T-helper 17 cell (primary cell): ENCODE measurements around the gene PLPP4. TPM values are rescaled to one million over a fixed set of nuclear protein-coding genes. Genes with fewer than 3 reads are reported as not detected.

Experiments used
- ATAC-seq: fragments of 150-1000 bp; cut with Tn5 transposase; 2 replicates; pipeline ENCODE4 v1.10.0; 2021; ENCODE audit warnings: mild to moderate bottlenecking, moderate library complexity
- DNase-seq, 3 donors: peaks; one replicate each; pipeline versions ENCODE4 v3.0.0 to v3.0.0-alpha.2; 2020 to 2021
- H3K9me3 ChIP-seq: one replicate; pipeline ENCODE4 v1.7.0; 2013; ENCODE audit warnings: low read length, mild to moderate bottlenecking; ENCODE audit not compliant: control insufficient read depth, poor library complexity, severe bottlenecking
- H3K27ac Mint-ChIP-seq: one replicate; pipeline ENCODE4 v1.8.0; 2022; ENCODE audit warnings: mild to moderate bottlenecking, moderate library complexity, mixed read lengths
- H3K27me3 Mint-ChIP-seq: one replicate; pipeline ENCODE4 v1.8.0; 2022; ENCODE audit warnings: mixed read lengths
- H3K36me3 Mint-ChIP-seq: one replicate; pipeline ENCODE4 v1.8.0; 2022; ENCODE audit warnings: low read depth, mixed read lengths
- H3K4me1 Mint-ChIP-seq: one replicate; pipeline ENCODE4 v1.8.0; 2022; ENCODE audit warnings: mild to moderate bottlenecking, mixed read lengths
- H3K4me3 Mint-ChIP-seq: one replicate; pipeline ENCODE4 v1.8.0; 2022; ENCODE audit warnings: mild to moderate bottlenecking, moderate library complexity, mixed read lengths
- total RNA-seq, 4 donors: library from RNA in 2 of 4; stranded (reverse) in 2 of 4; gene quantifications; one replicate each; pipeline ENCODE4 v1.2.3 and lab custom pipeline; 2022 to 2026

PLPP4 gene
- total RNA-seq (not detected), total RNA-seq (lab: John Stamatoyannopoulos, UW) (0 reads per million in 2 donors)

DNA sequence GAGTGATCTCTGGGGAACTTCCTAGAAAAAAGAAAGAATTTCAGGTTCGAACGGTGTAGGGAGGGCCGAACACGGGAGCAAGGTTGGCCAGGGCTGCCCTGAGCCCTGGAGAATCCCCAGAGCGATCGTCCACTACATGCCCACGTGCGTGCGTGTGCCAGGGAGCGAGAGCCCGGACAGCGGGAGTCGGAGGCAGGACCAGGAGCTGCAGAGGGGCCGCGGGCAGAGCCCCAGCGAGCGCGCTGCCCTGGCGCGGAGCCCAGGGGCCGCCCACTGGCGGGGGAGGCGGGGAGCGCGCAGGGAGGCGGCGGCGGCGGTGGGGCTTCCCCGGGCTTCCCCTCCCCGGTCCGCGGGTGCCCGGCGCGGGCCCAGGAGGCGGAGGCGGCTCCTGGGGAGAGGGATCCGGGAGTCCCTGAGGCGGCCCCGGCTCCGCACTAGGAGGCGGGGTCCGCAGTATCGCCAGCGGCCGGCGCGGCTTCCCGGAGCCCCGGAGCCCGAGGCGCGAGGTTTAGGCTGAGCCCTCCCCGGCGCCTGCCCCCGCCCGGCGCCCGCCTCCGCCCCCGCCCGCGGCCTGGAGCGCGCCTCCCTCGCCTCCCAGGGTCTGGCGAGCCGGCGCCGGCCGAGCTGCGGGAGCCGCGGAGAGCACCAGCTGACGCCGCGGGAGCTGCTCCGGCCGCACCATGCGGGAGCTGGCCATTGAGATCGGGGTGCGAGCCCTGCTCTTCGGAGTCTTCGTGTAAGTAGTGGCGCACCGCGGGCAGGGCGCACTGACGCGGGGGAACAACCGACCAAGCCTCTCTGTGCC lies at the start of gene PLPP4:
PLPP4 (plus strand) TSS at position 602 of the 805 bp plus-strand sequence; CDS start at position 681, 79 bp downstream.
- Mint-ChIP-seq H3K27me3 (peaks cover 46% of the 10 kb centered on the region), H3K27ac (no peak within 1 kb of the TSS), H3K36me3 (peaks cover 2% of the 10 kb centered on the region), H3K4me1 (peaks cover 4% of the 10 kb centered on the region), H3K4me3 (peak within 1 kb of the TSS; percentile 19)
- ATAC-seq (no peak), DNase-seq (no peak)
- H3K9me3 ChIP-seq = no peaks in the 10 kb centered on the region

GRCh38 chr10:120409816-120410215 lies 47.2 kb upstream of the PLPP4 start:
- H3K36me3 Mint-ChIP-seq = no peaks in the 10 kb centered on the region
- no peaks in the 10 kb centered on the region for H3K9me3 ChIP-seq
- ATAC-seq (no peak), DNase-seq (no peak)
- no peak overlapping the region for H3K27ac Mint-ChIP-seq
- no peaks in the 10 kb centered on the region for H3K4me1 Mint-ChIP-seq
- no peak overlapping the region for H3K4me3 Mint-ChIP-seq
- peaks cover 8% of the 10 kb centered on the region for H3K27me3 Mint-ChIP-seq

GRCh38 chr10:120414946-120415345 lies 42.1 kb upstream of the PLPP4 start:
- peaks cover 2% of the 10 kb centered on the region for H3K4me1 Mint-ChIP-seq
- H3K4me3 Mint-ChIP-seq = no peak overlapping the region
- peaks cover 4% of the 10 kb centered on the region for H3K27me3 Mint-ChIP-seq
- no peak overlapping the region for H3K27ac Mint-ChIP-seq
- H3K9me3 ChIP-seq = no peaks in the 10 kb centered on the region
- no peak for DNase-seq
- no peaks in the 10 kb centered on the region for H3K36me3 Mint-ChIP-seq
- ATAC-seq = no peak

- DNase-seq = no peak
- Mint-ChIP-seq H3K4me1 (peaks cover 2% of the 10 kb centered on the region), H3K27ac (no peak overlapping the region), H3K4me3 (no peak overlapping the region), H3K36me3 (no peaks in the 10 kb centered on the region), H3K27me3 (peaks cover 4% of the 10 kb centered on the region)
- no peak for ATAC-seq
- H3K9me3 ChIP-seq = no peaks in the 10 kb centered on the region
Observed at GRCh38 chr10:120415709-120416330, 41.2 kb upstream of the PLPP4 start.

GRCh38 chr10:120420421-120420820 lies 36.6 kb upstream of the PLPP4 start:
- no peak overlapping the region for H3K4me3 Mint-ChIP-seq
- no peaks in the 10 kb centered on the region for H3K9me3 ChIP-seq
- no peak for ATAC-seq
- no peaks in the 10 kb centered on the region for H3K36me3 Mint-ChIP-seq
- H3K27ac Mint-ChIP-seq = no peak overlapping the region
- H3K27me3 Mint-ChIP-seq = peaks cover 10% of the 10 kb centered on the region
- H3K4me1 Mint-ChIP-seq = peaks cover 2% of the 10 kb centered on the region
- DNase-seq = no peak

DNA sequence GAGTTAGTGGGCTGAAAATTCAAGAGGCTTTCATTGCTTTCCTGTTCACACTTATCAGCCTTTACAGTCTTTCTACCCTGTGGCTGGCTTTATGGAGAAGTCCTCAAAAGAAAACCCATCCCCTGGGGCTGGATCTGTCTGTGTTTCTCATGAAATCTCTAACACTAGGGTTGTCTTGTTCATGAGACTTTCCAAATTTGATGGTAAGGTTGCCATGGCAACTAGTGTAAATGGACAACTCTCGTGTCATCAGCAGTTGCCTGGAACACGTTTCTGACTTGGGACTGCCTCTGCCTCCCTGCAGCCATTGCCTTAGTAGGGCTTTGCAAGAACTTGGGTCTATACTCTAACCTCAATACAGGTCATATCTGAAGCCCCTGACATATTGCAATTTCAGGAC lies 35.8 kb upstream of the PLPP4 start:
- no peak for ATAC-seq
- no peaks in the 10 kb centered on the region for H3K36me3 Mint-ChIP-seq

GRCh38 chr10:120422457-120422856 lies 34.6 kb upstream of the PLPP4 start:
- H3K4me3 Mint-ChIP-seq = no peak overlapping the region
- no peak for ATAC-seq
- no peaks in the 10 kb centered on the region for H3K36me3 Mint-ChIP-seq
- no peaks in the 10 kb centered on the region for H3K4me1 Mint-ChIP-seq
- H3K27ac Mint-ChIP-seq = no peak overlapping the region
- peaks cover 19% of the 10 kb centered on the region for H3K27me3 Mint-ChIP-seq
- DNase-seq = no peak
- H3K9me3 ChIP-seq = no peaks in the 10 kb centered on the region

More for the DNA sequence above, 35.8 kb upstream of the PLPP4 start:
- DNase-seq = no peak
- H3K4me3 Mint-ChIP-seq = no peak overlapping the region
- no peak overlapping the region for H3K27ac Mint-ChIP-seq
- no peaks in the 10 kb centered on the region for H3K9me3 ChIP-seq
- H3K4me1 Mint-ChIP-seq = no peaks in the 10 kb centered on the region
- peaks cover 14% of the 10 kb centered on the region for H3K27me3 Mint-ChIP-seq

GRCh38 chr10:120423431-120424197 lies 33.4 kb upstream of the PLPP4 start:
- H3K4me1 Mint-ChIP-seq = no peaks in the 10 kb centered on the region
- no peaks in the 10 kb centered on the region for H3K9me3 ChIP-seq
- no peak overlapping the region for H3K4me3 Mint-ChIP-seq
- DNase-seq (no peak), ATAC-seq (peak; percentile 33)
- H3K27me3 Mint-ChIP-seq = peaks cover 19% of the 10 kb centered on the region
- no peak overlapping the region for H3K27ac Mint-ChIP-seq
- no peaks in the 10 kb centered on the region for H3K36me3 Mint-ChIP-seq

DNA sequence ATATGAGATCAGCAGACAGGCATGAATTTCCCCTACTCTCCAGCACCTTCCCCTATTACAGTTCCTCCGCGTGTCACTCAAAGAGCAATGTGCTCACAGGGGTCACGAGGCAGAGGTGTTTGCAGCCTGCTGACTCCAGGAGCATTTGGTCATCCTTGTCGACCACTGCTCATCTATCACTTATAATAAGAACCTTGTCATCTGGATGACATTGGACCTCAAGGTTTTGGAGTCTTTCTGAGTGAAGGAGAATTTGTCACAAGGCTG lies 32.9 kb upstream of the PLPP4 start:
- no peak overlapping the region for H3K27ac Mint-ChIP-seq
- H3K4me3 Mint-ChIP-seq = no peak overlapping the region
- H3K9me3 ChIP-seq = no peaks in the 10 kb centered on the region
- ATAC-seq (no peak), DNase-seq (no peak)
- no peaks in the 10 kb centered on the region for H3K36me3 Mint-ChIP-seq
- peaks cover 19% of the 10 kb centered on the region for H3K27me3 Mint-ChIP-seq
- H3K4me1 Mint-ChIP-seq = peaks cover 2% of the 10 kb centered on the region

DNA sequence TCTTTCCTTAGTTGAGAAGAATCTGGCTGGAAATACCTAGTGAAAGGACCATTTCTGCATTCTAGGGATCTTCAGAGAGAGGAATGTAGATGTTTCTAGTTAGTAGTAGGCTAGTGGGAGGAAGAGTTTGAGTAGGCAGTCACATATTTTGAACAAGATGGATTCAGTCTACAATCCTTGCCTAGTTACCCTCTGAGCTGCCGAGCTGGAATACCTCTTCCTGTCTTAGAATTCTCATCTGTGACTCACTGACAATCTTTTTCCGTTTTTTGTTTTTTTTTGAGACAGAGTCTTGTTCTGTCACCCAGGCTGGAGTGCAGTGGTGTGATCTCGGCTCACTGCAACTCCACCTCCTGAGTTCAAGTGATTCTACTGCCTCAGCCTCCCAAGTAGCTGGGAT lies 30.7 kb upstream of the PLPP4 start:
- H3K9me3 ChIP-seq = no peaks in the 10 kb centered on the region
- no peak overlapping the region for H3K4me3 Mint-ChIP-seq
- no peak overlapping the region for H3K27ac Mint-ChIP-seq
- ATAC-seq (no peak), DNase-seq (no peak)
- no peaks in the 10 kb centered on the region for H3K36me3 Mint-ChIP-seq
- H3K4me1 Mint-ChIP-seq = peaks cover 2% of the 10 kb centered on the region
- H3K27me3 Mint-ChIP-seq = peaks cover 29% of the 10 kb centered on the region

DNA sequence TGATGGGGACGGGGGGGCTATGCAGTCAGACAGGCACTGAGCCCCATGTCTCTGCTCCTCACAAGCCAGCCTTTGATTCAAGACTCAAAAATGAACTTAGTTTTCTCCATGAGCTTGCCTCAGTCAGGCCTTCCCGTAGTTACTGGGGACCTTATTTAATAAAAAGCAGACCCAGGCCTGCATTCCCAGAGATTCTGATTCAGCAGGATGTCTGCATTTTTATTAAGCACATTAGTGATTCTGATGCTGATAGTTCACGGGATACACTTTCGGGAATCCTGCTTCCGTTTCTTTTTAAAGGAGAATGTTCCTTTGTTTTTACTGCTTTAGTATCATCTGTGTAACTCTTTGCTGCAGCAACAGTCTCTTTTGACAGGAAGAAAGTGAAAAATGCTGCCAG lies 28.3 kb upstream of the PLPP4 start:
- no peak for ATAC-seq
- no peaks in the 10 kb centered on the region for H3K36me3 Mint-ChIP-seq
- no peak for DNase-seq
- H3K9me3 ChIP-seq = no peaks in the 10 kb centered on the region
- H3K27me3 Mint-ChIP-seq = peaks cover 51% of the 10 kb centered on the region
- peaks cover 2% of the 10 kb centered on the region for H3K4me1 Mint-ChIP-seq
- H3K27ac Mint-ChIP-seq = no peak overlapping the region
- no peak overlapping the region for H3K4me3 Mint-ChIP-seq

DNA sequence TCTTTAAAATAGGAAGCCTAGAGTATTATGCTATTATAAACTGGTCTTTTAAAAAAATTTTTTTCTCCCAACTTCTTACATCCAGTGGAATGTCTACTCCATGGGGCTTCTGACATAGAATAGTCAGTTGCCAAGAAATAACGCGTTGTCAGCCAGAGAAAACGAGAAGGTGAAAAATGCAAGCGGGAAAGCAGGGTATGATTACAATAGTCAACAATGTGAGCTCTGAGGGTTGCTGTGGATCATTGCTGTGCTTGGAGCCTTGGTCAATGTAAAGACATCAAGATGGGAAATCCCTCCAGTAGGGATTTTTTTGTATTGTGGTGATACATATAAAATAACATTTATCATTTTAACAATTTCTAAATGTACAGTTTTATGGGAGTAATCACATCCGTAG lies 27.6 kb upstream of the PLPP4 start:
- no peaks in the 10 kb centered on the region for H3K36me3 Mint-ChIP-seq
- no peak overlapping the region for H3K4me3 Mint-ChIP-seq
- H3K9me3 ChIP-seq = no peaks in the 10 kb centered on the region
- H3K27me3 Mint-ChIP-seq = peaks cover 47% of the 10 kb centered on the region
- no peak overlapping the region for H3K27ac Mint-ChIP-seq
- DNase-seq (no peak), ATAC-seq (no peak)
- peaks cover 2% of the 10 kb centered on the region for H3K4me1 Mint-ChIP-seq

DNA sequence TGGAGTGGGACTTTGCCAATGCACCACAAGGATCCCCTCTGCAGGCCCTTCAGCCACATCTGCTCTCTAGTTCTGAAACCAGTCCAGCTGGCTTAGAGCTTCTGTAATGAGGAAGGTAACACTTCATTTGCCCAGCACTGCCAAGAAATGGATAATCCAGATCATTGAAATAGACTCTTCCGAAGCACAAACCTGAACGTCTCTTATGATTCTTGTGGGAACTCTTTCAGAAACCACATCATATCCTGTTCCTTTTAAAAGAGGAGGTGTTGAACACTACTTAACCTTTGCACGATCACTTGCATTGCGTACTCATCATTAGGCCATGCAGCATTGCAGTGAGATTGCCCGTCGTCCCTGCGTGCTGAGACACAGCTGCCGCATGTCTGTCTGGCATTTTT lies 25.8 kb upstream of the PLPP4 start:
- peaks cover 2% of the 10 kb centered on the region for H3K4me1 Mint-ChIP-seq
- H3K36me3 Mint-ChIP-seq = no peaks in the 10 kb centered on the region
- no peak for ATAC-seq
- no peak for DNase-seq
- H3K4me3 Mint-ChIP-seq = no peak overlapping the region
- H3K9me3 ChIP-seq = no peaks in the 10 kb centered on the region
- H3K27ac Mint-ChIP-seq = no peak overlapping the region
- H3K27me3 Mint-ChIP-seq = peaks cover 47% of the 10 kb centered on the region
